Activated CD4-positive, CD25-positive, alpha-beta regulatory T cell (primary cell): Measurements from ENCODE around the gene JAG1.

Experiments used
- DNase-seq, 4 experiments: peaks; one replicate each; lab custom pipeline; 2025; lab: John Stamatoyannopoulos, UW

Gene JAG1

DNA sequence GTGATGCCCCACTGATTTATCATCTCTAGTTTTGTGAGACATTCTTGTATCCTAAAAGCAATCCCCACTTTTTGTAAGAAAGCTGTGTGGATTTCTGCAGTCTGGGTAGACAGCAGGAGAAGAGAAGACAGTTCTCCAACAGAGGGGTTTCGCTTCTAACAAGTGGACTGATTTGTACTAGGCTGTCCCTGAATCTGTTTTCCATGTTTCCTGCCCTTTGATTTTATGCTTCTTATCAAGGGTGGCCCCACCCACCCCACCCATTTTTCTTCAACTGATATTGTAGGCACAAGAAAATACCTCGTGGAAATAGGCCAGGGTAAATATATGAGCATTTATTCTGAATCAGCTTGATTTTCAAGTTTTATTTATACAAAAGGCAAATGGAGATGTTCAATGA lies 25.7 kb upstream of the JAG1 start:
- DNase-seq, result no peak

DNA sequence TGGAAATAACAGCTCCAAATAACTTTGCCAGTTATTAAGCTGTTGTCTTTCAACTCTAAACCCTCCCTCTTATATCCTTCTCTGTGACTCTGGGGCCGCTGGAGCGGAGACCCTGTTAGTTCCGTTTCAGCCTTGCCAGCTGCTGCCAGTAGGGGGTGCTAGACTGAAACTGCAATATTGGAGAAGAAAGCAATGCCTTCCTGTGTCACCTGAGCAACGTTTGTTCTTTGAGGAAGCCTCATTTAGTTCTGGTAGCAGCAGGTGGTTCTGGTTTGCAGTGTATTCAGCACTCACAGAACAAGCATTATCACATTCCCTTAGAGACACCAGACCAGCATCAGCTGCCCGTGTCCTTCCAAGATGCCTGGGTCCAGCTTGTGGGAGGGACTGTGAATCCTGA lies 22.9 kb upstream of the JAG1 start:
- no peak for DNase-seq

- no peak for DNase-seq
Measured at GRCh38 chr20:10689385-10689784, 15.6 kb upstream of the JAG1 start.

DNA sequence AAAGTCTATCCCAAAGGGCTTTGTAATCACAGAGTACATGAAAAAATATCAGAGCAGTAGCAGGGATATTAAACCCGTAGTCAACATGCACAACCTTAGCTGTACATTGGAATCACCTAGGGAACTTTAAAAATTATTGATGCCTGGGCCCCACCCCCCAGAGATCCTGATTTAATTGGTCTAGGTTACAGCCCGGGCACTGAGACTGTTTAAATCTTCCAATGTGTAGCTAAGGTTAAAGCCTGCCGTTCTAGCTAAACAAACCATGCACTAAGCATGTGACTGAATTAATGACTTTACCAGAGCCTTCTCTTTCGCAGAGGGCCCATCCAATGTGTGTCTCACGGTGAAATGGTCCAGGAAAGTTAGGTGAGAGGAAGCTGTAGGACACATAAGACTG lies 14.1 kb upstream of the JAG1 start:
- no peak for DNase-seq

GRCh38 chr20:10686356-10687133 lies 12.7 kb upstream of the JAG1 start:
- DNase-seq, result no peak

DNA sequence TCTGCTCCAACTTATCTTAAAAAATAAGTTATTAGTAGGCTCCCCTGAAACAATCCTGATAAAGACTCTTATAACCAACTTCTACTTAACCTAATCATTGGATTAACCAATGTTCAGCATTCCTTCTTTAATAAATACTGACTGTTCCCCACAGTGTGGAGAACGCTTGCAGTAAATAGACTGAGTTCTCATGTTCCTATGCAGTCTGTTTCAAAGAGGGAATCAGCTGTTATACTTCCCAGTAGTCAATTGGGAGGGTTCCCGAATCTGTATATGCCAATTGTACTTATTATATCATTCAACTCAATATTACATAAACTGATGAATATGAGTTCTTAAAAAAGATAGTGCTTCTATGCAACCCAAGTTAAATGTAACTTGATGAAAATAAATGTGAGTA lies 9.7 kb upstream of the JAG1 start:
- DNase-seq, result no peak

- no peak for DNase-seq
Measured at GRCh38 chr20:10682939-10683338, 9.1 kb upstream of the JAG1 start.

- no peak for DNase-seq
Measured at GRCh38 chr20:10681494-10681893, 7.7 kb upstream of the JAG1 start.

GRCh38 chr20:10680571-10680970 lies 6.8 kb upstream of the JAG1 start:
- DNase-seq, result no peak

DNA sequence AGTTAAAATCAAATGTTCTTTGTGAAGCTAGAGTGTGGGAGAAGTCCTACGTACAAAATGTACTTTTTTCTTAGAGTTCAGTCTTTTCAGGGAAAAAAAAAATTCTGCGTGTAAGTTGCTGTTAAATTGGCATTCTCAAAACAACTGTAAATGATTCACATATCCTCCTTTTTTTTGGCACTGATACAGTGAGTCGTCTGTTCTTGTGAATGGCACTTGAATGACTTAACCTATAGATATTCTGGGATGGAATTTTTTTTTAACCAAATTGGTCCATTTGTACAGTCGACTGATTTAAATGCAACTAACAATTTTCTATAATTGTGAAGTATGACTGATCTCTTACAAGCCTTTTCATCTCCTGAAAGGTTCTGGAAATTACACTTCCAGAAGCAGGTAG lies 5.5 kb upstream of the JAG1 start:
- no peak for DNase-seq

DNA sequence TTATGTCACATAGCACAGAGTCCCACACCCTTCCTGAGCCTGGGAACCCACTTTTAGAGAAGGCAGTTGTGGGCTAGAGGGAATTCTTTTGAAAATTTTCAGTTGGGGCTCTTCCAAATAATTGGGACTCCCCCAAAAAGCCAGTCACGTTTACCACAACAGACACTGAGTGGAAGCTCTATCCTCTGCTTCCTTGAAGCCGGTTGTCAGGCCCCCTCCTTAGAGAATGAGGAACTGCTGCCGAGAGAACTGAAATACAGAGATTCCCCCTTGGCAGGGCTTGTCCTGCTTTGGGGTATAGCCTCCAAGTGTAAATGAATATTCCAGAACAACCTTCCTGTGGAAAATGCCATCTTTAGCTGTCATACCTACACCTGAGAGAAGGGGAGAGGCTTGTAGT lies 2.7 kb upstream of the JAG1 start:
- no peak for DNase-seq

- no peak for DNase-seq
Measured at GRCh38 chr20:10675450-10675848, 1.6 kb upstream of the JAG1 start.

DNA sequence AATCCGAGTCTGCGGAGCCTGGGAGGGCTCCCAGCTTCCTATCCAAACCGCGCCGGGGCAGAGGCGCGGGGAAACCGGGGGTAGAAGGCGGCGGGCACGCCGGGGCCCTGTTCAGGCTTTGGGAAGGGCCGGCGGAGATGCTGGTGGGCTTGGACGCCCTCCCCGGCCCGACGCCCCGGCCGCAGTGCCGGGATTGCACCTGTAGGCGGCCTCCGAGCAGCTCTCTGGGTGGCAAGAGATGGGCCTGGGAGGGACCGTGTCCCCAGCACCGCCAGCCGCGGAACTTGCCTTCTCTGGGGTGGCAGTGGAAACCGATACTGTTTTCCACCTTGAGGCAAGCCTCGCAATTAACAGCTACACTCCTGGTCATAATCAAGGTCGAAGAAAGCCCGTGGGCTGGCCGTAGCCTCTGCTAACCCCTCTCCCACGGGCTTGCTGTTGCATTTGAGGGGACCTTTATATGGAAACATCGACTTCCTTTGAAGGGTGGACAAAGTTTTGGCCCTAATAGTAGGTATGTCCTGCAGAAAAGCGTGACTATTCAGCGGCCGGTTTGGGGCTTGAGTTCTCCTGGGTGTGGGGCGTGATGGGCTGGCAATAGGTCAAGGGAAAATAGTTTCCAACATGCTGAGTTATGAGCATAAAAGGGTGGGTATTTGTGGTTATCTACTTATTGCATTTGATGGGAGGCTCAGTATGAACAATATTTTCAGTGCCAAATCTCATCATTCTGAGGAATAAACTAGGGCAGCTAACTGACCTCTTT lies 1.1 kb upstream of the JAG1 start:
- DNase-seq, result no peak

DNA sequence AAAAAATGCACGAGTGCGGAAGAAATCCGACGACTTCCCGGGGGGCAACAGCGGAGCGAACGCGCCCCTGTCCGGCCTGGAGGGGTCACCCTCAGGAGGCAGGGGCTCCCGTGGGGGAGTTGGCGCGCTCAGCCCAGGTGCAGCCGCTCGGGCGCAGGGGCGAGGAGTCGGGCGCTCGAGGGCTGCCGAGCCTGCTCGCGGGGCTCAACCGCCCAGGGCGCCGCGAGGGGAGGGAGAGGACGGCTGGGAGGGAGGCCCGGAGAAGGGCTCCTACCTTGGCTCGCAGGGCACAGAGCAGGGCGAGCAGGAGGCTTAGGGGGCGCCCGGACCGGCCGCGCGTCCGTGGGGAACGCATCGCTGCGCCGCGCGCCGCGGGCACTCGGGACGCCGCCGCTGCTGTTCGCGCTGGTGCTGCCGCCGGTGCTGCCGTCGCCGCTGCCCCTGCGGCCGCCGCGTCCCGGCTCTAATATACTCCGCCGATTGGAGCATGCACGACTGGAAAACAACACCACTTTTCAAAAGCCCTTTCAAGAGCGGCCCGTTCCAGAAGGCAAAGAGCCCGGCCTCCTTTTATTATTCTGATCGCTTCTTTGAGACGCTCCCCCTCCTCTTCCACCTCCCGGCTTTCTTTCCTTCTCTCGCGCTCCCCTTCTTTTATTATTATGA lies 490 bp downstream of the JAG1 start:
- DNase-seq, result no peak

DNA sequence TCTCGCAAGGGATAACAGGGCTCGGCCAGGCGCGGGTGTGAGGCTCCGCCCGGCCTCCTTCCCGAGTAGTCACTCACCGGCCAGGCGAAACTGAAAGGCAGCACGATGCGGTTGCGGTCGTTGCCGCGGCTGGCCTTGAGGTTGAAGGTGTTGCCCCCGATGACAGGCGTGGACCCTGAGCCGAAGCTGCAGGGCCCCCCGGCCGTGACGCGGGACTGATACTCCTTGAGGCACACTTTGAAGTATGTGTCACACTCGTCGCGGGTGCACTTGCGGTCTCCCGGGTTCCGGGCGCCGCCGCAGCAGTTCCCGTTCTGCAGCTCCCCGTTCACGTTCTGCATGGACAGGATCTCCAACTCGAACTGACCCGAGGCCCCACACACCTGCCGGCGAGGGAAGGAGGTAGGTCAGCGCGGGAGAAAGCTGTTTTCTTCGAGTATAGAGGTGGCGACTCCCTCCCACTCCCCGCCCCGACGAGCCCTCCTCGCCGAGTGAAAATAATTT lies 1.1 kb downstream of the JAG1 start:
- DNase-seq, result peak in 1 of 4 experiments; percentile 23

DNA sequence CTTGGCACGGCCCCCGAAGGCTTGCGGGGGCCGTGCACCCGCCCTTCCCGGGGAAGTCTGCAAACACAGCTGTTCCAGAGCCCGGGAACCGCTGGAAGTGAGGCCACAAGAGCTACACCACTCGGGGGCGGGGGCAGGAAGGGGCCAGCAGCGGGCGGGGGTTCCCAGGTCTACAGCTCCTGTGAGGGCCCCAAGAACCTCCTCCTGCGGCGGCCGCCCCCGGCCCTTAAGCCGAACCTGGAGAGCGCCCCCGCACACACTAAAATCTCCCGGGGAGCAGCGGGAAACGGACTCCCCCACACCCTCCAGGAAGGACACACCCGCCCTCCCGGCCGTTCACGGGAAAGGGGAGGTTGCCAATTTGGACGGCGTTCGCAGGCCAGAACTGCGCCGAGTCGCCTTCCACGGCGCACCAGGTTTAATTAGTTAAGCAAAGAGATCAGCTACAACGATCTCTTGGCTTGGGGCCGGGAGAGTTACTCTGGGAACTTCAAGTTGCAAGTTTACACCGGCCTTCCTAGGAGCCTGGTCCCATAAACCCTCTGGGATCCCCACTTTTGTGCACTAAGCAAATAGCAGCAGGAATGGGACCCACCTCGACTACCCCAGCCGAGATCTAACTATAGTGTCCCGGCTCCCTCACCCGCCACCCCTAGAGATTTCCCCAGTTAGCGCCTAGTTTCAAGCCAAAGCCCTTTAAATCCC lies 1.7 kb downstream of the JAG1 start:
- DNase-seq, result no peak

DNA sequence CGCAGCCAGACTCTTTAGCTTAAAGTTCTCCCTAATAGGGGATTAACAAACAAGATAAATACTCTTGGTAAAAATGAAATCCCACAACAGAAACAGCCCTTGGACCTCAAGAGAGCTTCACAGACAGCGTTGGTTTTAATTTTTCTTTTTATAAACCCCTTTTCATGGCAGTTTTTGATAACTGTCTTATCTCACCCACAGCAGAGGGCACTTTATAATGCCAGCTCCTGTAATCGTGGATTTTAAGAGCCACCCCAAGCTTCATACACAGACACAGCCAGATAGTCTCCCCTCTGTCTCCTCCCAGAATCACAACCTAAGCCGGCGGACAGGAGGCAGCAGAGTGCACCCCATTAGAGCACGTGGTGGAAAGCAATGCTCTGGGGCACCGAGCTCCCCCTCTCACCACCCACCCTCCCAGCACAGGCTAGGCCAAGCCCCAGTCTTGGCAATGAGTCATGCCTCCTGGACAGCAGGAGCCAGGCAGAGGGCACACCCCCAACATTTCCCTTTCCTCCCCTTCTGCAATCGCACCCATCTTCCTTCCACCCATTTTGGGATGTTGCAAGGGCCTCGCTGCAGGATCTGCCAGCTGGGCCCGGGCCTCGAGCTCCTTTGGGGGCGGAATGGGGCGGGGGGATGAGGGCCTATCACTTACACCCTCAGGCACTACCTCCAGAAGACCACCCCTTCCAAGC lies 2.4 kb downstream of the JAG1 start:
- no peak for DNase-seq

DNA sequence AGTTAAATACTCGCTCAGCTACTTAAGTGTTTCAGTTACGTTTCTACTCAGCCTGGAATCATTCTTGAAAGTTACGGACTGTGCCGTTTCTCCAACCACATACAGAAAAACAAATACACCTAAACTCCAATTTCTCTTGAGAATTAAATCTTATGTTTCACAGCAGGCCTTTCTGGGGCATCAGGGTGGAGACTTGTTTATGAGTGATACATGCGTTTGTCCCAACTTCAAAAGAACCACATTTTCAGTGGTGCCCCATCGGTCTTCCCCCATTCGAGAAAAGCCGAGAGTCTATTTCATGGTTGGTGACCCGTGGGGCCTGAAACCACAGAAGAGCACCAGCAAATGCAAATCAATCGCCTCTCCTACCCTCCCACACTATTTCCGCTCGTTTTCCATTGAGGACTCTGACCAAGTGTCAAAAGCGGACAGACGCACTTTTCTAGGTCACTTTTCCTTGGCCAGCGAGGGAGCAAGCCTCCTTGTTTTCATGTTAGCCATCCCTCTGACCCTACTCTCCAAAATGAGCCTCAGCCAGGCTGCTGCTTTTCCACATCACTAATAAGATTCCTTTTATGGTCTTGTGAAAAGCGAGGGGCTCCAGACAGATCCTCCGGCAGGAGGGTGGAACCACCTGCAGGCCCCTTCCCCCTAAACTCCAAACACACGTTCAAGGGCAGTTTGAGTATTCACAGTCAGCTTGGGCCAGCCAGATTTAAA lies 3.1 kb downstream of the JAG1 start:
- no peak for DNase-seq

- no peak for DNase-seq
Measured at GRCh38 chr20:10669843-10670446, 3.9 kb downstream of the JAG1 start.

DNA sequence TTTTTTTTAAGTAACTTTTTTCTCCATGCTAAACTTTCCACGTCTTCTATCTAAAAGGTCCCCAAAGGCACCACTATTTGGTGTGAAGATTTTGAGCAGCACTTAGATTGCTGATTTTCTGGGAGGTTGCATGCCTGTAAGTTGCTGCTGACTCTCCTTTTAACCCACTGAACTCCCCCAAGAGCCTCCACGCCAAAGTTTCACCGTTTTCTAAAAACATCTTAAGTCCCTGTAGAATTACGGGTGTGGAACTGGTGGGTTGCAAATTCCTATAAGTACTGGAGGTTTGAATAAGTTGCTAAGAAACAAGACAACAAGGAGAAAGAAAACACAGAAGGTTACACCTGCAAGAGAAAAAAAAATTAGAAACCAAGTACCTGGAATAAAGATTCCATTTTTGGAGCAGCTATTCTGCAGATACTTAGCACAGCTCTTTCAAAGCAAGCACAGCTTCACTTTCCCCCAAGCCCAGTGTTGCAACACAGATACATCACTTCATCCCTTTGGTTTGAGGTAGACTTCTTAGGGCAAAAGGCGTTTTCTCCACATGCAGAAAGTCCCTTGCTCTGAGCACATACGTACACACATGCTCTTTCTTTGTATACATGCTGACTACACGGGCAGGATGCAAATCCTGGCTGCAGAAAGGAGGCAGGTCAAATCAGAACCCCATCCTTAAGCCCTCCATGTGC lies 5.0 kb downstream of the JAG1 start:
- no peak for DNase-seq
